Peyer's patch (tissue), 4 donors: ENCODE results near the gene POU6F1. TPM values are rescaled to one million over a fixed set of nuclear protein-coding genes. Genes with fewer than 3 reads are reported as not detected.

Experiments used
- DNase-seq, 3 donors: peaks; one replicate each; pipeline ENCODE4 v3.0.0-alpha.2; 2017 to 2019
- H3K27ac ChIP-seq, 4 donors: fragments of 200-600 bp; sonication (generic); one replicate each; pipeline ENCODE4 v1.5.1; 2016 to 2019
- H3K27me3 ChIP-seq, 2 donors: fragments of 200-600 bp; sonication (generic); one replicate each; pipeline ENCODE4 v1.5.1; 2019
- H3K36me3 ChIP-seq, 3 donors: fragments of 200-600 bp; sonication (generic); one replicate each; pipeline ENCODE4 v1.5.1; 2016 to 2019
- H3K4me1 ChIP-seq, 4 donors: fragments of 200-600 bp; sonication (generic); one replicate each; pipeline ENCODE4 v1.5.1; 2016 to 2019
- H3K4me3 ChIP-seq, 4 donors: fragments of 200-600 bp; sonication (generic); 1 replicate in 3 of 4; 2 replicates in 1 of 4; pipeline ENCODE4 v1.5.1; 2016 to 2019; ENCODE audit warnings: mild to moderate bottlenecking in 1 of 4
- H3K9me3 ChIP-seq, 4 donors: fragments of 200-600 bp; sonication (generic); one replicate each; pipeline ENCODE4 v1.5.1; 2016 to 2019; ENCODE audit warnings: mild to moderate bottlenecking in 1 of 4
- CTCF ChIP-seq, 6 experiments: fragments of 450-650 bp in 4 of 6; fragments of 200-600 bp in 2 of 6; sonication (generic) in 1 of 6; IDR thresholded peaks; one replicate each; pipeline ENCODE4 v1.5.1; 2017 to 2019; ENCODE audit warnings: antibody characterized with exemption in 6 of 6, mild to moderate bottlenecking in 3 of 6, moderate library complexity in 1 of 6
- POLR2A ChIP-seq, 2 donors: fragments of 450-650 bp; IDR thresholded peaks; one replicate each; pipeline ENCODE4 v1.5.1; 2017; ENCODE audit warnings: antibody characterized with exemption in 2 of 2, mild to moderate bottlenecking in 2 of 2, moderate library complexity in 2 of 2
- total RNA-seq, 4 donors: library from RNA; depleted of rRNA; stranded (reverse); fragments of >200 nt; gene quantifications; one replicate each; pipeline ENCODE4 v1.1.0, GENCODE V29; 2016

The POU6F1 gene
- total RNA-seq, 4 donors from 2014 or later, result 1.4 to 19.8 (median 6.6) TPM

GRCh38 chr12:51183816-51184215, 34.0 kb downstream of the POU6F1 start:
- Histone ChIP-seq H3K9me3 (no peaks in the 10 kb centered on the region), H3K36me3 (no peaks in the 10 kb centered on the region), H3K27me3 (no peaks in the 10 kb centered on the region), H3K27ac (no peak overlapping the region), H3K4me3 (no peak overlapping the region), H3K4me1 (peaks cover 0 to 7% (median 0%) of the 10 kb centered on the region in 4 donors)
- TF ChIP-seq CTCF (IDR thresholded peaks at IDR 0.05) (no peak), POLR2A (IDR thresholded peaks at IDR 0.05) (no peak)
- no peak for DNase-seq

- H3K9me3 ChIP-seq, result no peaks in the 10 kb centered on the region
- no peaks in the 10 kb centered on the region for H3K36me3 ChIP-seq
- H3K27ac ChIP-seq, result no peak overlapping the region
- H3K4me1 ChIP-seq, result peaks cover 0 to 7% (median 0%) of the 10 kb centered on the region in 4 donors
- H3K27me3 ChIP-seq, result no peaks in the 10 kb centered on the region
- TF ChIP-seq CTCF (IDR thresholded peaks at IDR 0.05) (no peak), POLR2A (IDR thresholded peaks at IDR 0.05) (no peak)
- no peak overlapping the region for H3K4me3 ChIP-seq
- DNase-seq, result no peak
These were observed 34.5 kb downstream of the POU6F1 start for GRCh38 chr12:51183349-51183748.

- Histone ChIP-seq H3K27me3 (no peaks in the 10 kb centered on the region), H3K27ac (no peak overlapping the region), H3K9me3 (no peaks in the 10 kb centered on the region), H3K4me1 (no peaks in the 10 kb centered on the region), H3K4me3 (no peak overlapping the region), H3K36me3 (no peaks in the 10 kb centered on the region)
- TF ChIP-seq POLR2A (IDR thresholded peaks at IDR 0.05) (no peak), CTCF (IDR thresholded peaks at IDR 0.05) (no peak)
- no peak for DNase-seq
These were observed 36.3 kb downstream of the POU6F1 start for GRCh38 chr12:51181558-51181957.

- TF ChIP-seq POLR2A (IDR thresholded peaks at IDR 0.05) (no peak), CTCF (IDR thresholded peaks at IDR 0.05) (no peak)
- DNase-seq, result no peak
- no peaks in the 10 kb centered on the region for H3K36me3 ChIP-seq
- no peaks in the 10 kb centered on the region for H3K9me3 ChIP-seq
- no peak overlapping the region for H3K27ac ChIP-seq
- H3K27me3 ChIP-seq, result no peaks in the 10 kb centered on the region
- no peak overlapping the region for H3K4me3 ChIP-seq
- no peaks in the 10 kb centered on the region for H3K4me1 ChIP-seq
These were observed 40.0 kb downstream of the POU6F1 start for GRCh38 chr12:51177897-51178296.

- Histone ChIP-seq H3K27me3 (no peaks in the 10 kb centered on the region), H3K36me3 (no peaks in the 10 kb centered on the region), H3K4me3 (no peak overlapping the region), H3K27ac (no peak overlapping the region), H3K9me3 (no peaks in the 10 kb centered on the region), H3K4me1 (peaks cover 0 to 17% (median 10%) of the 10 kb centered on the region in 4 donors)
- DNase-seq, result no peak
- TF ChIP-seq CTCF (IDR thresholded peaks at IDR 0.05) (no peak), POLR2A (IDR thresholded peaks at IDR 0.05) (no peak)
These were observed 43.4 kb downstream of the POU6F1 start for GRCh38 chr12:51174501-51174900.
